ENCODE measurements around the gene ADPRM.
A peak's percentile ranks its signal among the peaks of the same experiment; 100 is the strongest.
"Not testable (repeated sequence)": the region's sequence is repeated elsewhere in the genome, so short reads cannot be mapped to it uniquely, and the experiment has no call there.

The ADPRM gene

GRCh38 chr17:10668775-10669174, 28.6 kb upstream of the ADPRM start:
- TF ChIP-seq CTCF (IDR thresholded peaks at IDR 0.05; ENCODE audit: low read depth, low read length) = no peak
- in situ Hi-C loops (cut with HindIII; ENCODE audit: low sequenced_read_pairs) = no loop called here
- peak; percentile 9 for DNase-seq (ENCODE audit: low read depth, low spot score)
- no peak overlapping the region for H3K4me3 ChIP-seq (ENCODE audit: low read depth, low read length)

- TF ChIP-seq CTCF (IDR thresholded peaks at IDR 0.05; ENCODE audit: low read depth, low read length) = no peak
- H3K4me3 ChIP-seq (ENCODE audit: low read depth, low read length) = no peak overlapping the region
- in situ Hi-C loops (cut with HindIII; ENCODE audit: low sequenced_read_pairs) = no loop called here
- no peak for DNase-seq (ENCODE audit: low read depth, low spot score)
Measured at GRCh38 chr17:10673312-10673711, 24.1 kb upstream of the ADPRM start.

- no peak for TF ChIP-seq CTCF (IDR thresholded peaks at IDR 0.05; ENCODE audit: low read depth, low read length)
- H3K4me3 ChIP-seq (ENCODE audit: low read depth, low read length) = no peak overlapping the region
- in situ Hi-C loops (cut with HindIII; ENCODE audit: low sequenced_read_pairs) = no loop called here
- DNase-seq (ENCODE audit: low read depth, low spot score) = no peak
Measured at GRCh38 chr17:10674704-10675103, 22.7 kb upstream of the ADPRM start.

GRCh38 chr17:10681866-10682446, 15.4 kb upstream of the ADPRM start:
- no peak overlapping the region for H3K4me3 ChIP-seq (ENCODE audit: low read depth, low read length)
- in situ Hi-C loops (cut with HindIII; ENCODE audit: low sequenced_read_pairs) = no loop called here
- TF ChIP-seq CTCF (IDR thresholded peaks at IDR 0.05; ENCODE audit: low read depth, low read length) = no peak
- peak; percentile 34 for DNase-seq (ENCODE audit: low read depth, low spot score)

GRCh38 chr17:10683853-10684252, 13.5 kb upstream of the ADPRM start:
- no peak overlapping the region for H3K4me3 ChIP-seq (ENCODE audit: low read depth, low read length)
- in situ Hi-C loops (cut with HindIII; ENCODE audit: low sequenced_read_pairs) = no loop called here
- DNase-seq (ENCODE audit: low read depth, low spot score) = no peak
- peak; percentile 55 for TF ChIP-seq CTCF (IDR thresholded peaks at IDR 0.05; ENCODE audit: low read depth, low read length)

- no peak for DNase-seq (ENCODE audit: low read depth, low spot score)
- in situ Hi-C loops (cut with HindIII; ENCODE audit: low sequenced_read_pairs) = no loop called here
- TF ChIP-seq CTCF (IDR thresholded peaks at IDR 0.05; ENCODE audit: low read depth, low read length) = no peak
- H3K4me3 ChIP-seq (ENCODE audit: low read depth, low read length) = no peak overlapping the region
Measured at GRCh38 chr17:10687499-10687898, 9.9 kb upstream of the ADPRM start.

GRCh38 chr17:10695875-10696407, 1.5 kb upstream of the ADPRM start:
- in situ Hi-C loops (cut with HindIII; ENCODE audit: low sequenced_read_pairs); DNase-seq (ENCODE audit: low read depth, low spot score): not testable (repeated sequence)
- peak overlapping the region; percentile 86 for H3K4me3 ChIP-seq (ENCODE audit: low read depth, low read length)
